Subcutaneous adipose tissue (tissue), 4 donors: ENCODE data around the gene OXSR1. TPM values are rescaled to one million over a fixed set of nuclear protein-coding genes. Genes with fewer than 3 reads are reported as not detected.

Experiments used
- CTCF ChIP-seq: fragments of 450-650 bp; IDR thresholded peaks from one replicate; pipeline ENCODE4 v1.5.1; 2016; ENCODE audit warnings: low read depth, mild to moderate bottlenecking, control low read depth, antibody characterized with exemption, moderate library complexity
- total RNA-seq, 4 donors: library from RNA; depleted of rRNA; stranded (reverse); fragments of >200 nt; gene quantifications; one replicate each; pipeline ENCODE4 v1.1.0, GENCODE V29; 2016

OXSR1 gene
- total RNA-seq, 4 donors from 2014 or later = 30.0 to 49.6 (median 33.0) TPM

GRCh38 chr3:38130631-38131065 lies 34.7 kb upstream of the OXSR1 start:
- no peak for TF ChIP-seq CTCF

- no peak for TF ChIP-seq CTCF
These were observed 33.5 kb upstream of the OXSR1 start for GRCh38 chr3:38131621-38132369.

- TF ChIP-seq CTCF = no peak
These were observed 32.2 kb upstream of the OXSR1 start for GRCh38 chr3:38133209-38133556.

GRCh38 chr3:38133557-38134405 lies 31.6 kb upstream of the OXSR1 start:
- TF ChIP-seq CTCF = no peak

- TF ChIP-seq CTCF = no peak
These were observed 29.0 kb upstream of the OXSR1 start for GRCh38 chr3:38136393-38136776.

DNA sequence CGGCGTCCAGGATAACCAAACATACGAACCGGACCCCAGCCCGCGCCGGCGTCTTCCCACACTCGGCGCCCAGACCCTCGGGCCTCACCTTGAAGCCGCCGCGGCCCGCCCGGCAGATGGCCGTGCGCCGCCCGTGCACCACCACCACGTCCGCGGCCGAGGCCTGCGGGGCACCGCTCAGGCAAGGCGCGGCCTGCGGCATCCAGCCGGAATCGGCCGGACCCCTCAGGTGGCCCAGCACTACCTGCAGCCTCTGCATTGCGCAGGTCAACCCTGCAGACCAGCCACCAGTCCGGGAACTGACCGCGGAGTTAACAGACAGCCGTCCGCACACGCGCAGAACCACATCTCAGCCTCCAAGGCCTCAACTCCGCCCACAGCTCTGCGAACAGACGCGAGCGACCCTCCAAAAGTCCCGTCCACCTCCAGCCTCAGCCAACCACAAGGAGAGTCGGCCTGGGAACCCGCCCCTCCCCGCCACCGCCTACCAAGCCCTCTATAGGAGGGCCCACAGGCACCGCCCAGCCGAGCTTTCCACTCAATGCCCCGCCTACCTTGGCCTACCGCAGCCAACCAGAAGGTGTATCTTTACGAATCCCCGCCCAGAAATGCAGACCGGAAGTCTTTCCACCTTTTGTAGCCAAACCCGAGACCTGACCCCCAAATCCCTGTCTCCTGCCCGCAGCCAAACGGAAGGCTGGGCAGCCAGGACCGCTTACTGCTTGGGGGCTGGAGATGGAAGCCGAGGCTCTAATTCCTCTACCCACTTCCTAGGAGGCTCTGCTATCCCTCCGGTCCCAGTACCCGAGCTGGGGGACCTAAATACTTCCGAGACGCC lies 28.3 kb upstream of the OXSR1 start, which contains the start of gene ACAA1:
Gene ACAA1 (minus strand): TSS at position 351 of the 838 bp plus-strand sequence. CDS start 92 bp downstream, at position 259.
- no peak for TF ChIP-seq CTCF
